Left ventricle myocardium inferior (tissue), 1 donor: Measurements from ENCODE around the gene CCDC88B. TPM values are rescaled to one million over a fixed set of nuclear protein-coding genes. Genes with fewer than 3 reads are reported as not detected.

Source experiments
- DNase-seq: peaks from one replicate; pipeline ENCODE4 v3.0.0-alpha.2; 2020
- H3K27ac ChIP-seq: fragments of 200-600 bp; replicated peaks from 2 replicates; pipeline ENCODE4 v1.8.0; 2021
- H3K27me3 ChIP-seq: fragments of 200-600 bp; 2 replicates; pipeline ENCODE4 v1.8.0; 2021; ENCODE audit warnings: low read depth
- H3K36me3 ChIP-seq: fragments of 200-600 bp; 2 replicates; pipeline ENCODE4 v1.8.0; 2021
- H3K4me1 ChIP-seq: fragments of 200-600 bp; 2 replicates; pipeline ENCODE4 v1.8.0; 2021
- H3K4me3 ChIP-seq: fragments of 200-600 bp; 2 replicates; pipeline ENCODE4 v1.8.0; 2021; ENCODE audit warnings: mild to moderate bottlenecking, moderate library complexity
- H3K9me3 ChIP-seq: fragments of 200-600 bp; replicated peaks from 2 replicates; pipeline ENCODE4 v1.8.0; 2021
- intact Hi-C: fragments of 100-400 bp; cut with micrococcal nuclease; formaldehyde crosslinking; loops from one replicate; pipeline ENCODE4 v1.11.0; 2022
- total RNA-seq: library from RNA; stranded (reverse); fragmentation: NEBNext Ultra II Directional; extraction: Animal tissue kit (Norgen Biotek cat#: 25700); gene quantifications from one replicate; pipeline ENCODE4 v1.2.1, GENCODE V29; 2021
- TF ChIP-seq, protein P1 (sequence below): fragments of 200-600 bp; IDR thresholded peaks from 2 replicates; pipeline ENCODE4 v1.8.0; 2021; ENCODE audit warnings: antibody characterized with exemption, mild to moderate bottlenecking, borderline replicate concordance
- donor health status: DM: no; HTN: yes; CAD: no; lungs with severe emphysema.

The CCDC88B gene
- total RNA-seq, 1 donor from 2014 or later: 7.5 TPM

DNA sequence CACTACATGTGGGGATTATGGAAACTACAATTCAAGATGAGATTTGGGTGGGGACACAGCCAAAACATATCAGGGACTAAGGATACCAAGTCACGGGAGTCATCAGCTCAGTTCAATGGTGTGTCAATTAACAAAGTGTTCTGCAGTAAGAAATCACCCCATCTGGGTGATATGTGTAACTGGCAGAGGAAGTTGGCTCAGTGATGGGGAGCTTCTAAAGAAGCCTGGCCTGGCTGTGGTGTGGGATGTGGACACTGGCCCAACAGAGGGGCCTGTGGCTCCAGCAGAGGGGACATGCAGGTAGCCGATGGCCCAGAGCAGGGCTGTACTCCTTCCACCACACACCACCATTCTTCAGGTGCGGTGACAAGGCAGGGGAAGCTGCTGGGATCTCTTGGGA is 50.6 kb downstream of the CCDC88B start:
- no peak overlapping the region for H3K4me3 ChIP-seq
- H3K9me3 ChIP-seq: no peaks in the 10 kb centered on the region
- TF ChIP-seq, protein P1, sequence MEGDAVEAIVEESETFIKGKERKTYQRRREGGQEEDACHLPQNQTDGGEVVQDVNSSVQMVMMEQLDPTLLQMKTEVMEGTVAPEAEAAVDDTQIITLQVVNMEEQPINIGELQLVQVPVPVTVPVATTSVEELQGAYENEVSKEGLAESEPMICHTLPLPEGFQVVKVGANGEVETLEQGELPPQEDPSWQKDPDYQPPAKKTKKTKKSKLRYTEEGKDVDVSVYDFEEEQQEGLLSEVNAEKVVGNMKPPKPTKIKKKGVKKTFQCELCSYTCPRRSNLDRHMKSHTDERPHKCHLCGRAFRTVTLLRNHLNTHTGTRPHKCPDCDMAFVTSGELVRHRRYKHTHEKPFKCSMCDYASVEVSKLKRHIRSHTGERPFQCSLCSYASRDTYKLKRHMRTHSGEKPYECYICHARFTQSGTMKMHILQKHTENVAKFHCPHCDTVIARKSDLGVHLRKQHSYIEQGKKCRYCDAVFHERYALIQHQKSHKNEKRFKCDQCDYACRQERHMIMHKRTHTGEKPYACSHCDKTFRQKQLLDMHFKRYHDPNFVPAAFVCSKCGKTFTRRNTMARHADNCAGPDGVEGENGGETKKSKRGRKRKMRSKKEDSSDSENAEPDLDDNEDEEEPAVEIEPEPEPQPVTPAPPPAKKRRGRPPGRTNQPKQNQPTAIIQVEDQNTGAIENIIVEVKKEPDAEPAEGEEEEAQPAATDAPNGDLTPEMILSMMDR: no peak
- no peaks in the 10 kb centered on the region for H3K36me3 ChIP-seq
- H3K27me3 ChIP-seq: no peaks in the 10 kb centered on the region
- intact Hi-C loops: no loop called here
- H3K27ac ChIP-seq: no peak overlapping the region
- DNase-seq: no peak
- H3K4me1 ChIP-seq: peaks cover 9% of the 10 kb centered on the region

DNA sequence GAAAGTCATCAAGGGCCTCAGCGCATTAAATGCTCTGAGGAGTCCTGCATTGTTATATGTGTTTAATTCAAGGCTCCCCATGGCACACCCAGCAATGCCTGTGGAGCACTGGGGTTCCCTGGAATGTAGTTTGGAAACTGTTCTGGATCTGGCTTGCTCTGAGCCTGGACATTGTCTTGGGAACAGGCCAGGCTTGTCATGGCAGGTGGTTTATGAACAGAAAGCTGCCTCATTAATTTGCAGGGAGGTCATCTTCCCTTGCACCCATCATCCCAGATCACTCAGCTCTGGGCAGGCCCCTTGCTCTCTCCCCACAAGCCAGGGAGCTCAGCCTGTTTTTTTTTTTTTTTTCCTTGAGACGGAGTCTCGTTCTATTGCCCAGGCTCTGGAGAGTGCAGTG is 51.8 kb downstream of the CCDC88B start:
- no peaks in the 10 kb centered on the region for H3K9me3 ChIP-seq
- no peak for DNase-seq
- no peak overlapping the region for H3K4me3 ChIP-seq
- H3K27ac ChIP-seq: no peak overlapping the region
- no peaks in the 10 kb centered on the region for H3K36me3 ChIP-seq
- H3K4me1 ChIP-seq: peaks cover 13% of the 10 kb centered on the region
- TF ChIP-seq, protein P1: no peak
- intact Hi-C loops: no loop called here
- peaks cover 4% of the 10 kb centered on the region for H3K27me3 ChIP-seq

DNA sequence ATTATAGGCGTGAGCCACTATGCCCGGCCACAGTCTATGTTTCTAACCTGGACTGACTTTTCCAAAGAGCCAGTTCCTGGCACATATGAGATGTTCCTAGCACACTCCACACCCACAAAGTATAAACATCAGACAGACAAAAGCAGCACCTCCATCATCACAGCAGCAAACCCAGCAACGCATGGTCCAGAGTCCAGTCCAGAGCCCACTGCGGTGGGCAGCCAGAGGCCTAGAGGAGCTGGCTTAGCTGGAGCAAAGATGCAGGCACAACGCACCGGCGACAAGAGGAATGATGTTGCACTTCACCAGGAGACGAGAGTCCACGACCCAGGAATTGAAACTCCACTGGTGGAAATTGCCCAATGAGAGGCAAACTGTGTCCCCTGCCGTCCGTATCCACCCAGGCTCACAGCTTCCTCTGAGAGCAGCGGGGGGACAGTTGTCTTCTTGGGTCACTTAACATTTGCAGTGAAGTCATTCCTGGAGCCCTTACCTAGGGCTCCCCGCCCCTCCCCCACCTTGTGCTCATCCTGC is 55.6 kb downstream of the CCDC88B start:
- H3K9me3 ChIP-seq: no peaks in the 10 kb centered on the region
- no peaks in the 10 kb centered on the region for H3K36me3 ChIP-seq
- H3K4me3 ChIP-seq: peak overlapping the region; percentile 19
- TF ChIP-seq, protein P1: no peak
- intact Hi-C loops: no loop called here
- H3K4me1 ChIP-seq: peaks cover 20% of the 10 kb centered on the region
- H3K27me3 ChIP-seq: peaks cover 9% of the 10 kb centered on the region
- peak overlapping the region; percentile 29 for H3K27ac ChIP-seq
- no peak for DNase-seq

- Histone ChIP-seq H3K36me3 (no peaks in the 10 kb centered on the region), H3K27me3 (peaks cover 9% of the 10 kb centered on the region), H3K4me3 (peak overlapping the region; percentile 19), H3K27ac (peak overlapping the region; percentile 29), H3K9me3 (no peaks in the 10 kb centered on the region), H3K4me1 (peaks cover 20% of the 10 kb centered on the region)
- TF ChIP-seq, protein P1: no peak
- no peak for DNase-seq
- intact Hi-C loops: no loop called here
These were observed 56.1 kb downstream of the CCDC88B start for GRCh38 chr11:64396079-64396591.

- no peaks in the 10 kb centered on the region for H3K9me3 ChIP-seq
- peaks cover 20% of the 10 kb centered on the region for H3K4me1 ChIP-seq
- H3K27ac ChIP-seq: no peak overlapping the region
- DNase-seq: no peak
- H3K36me3 ChIP-seq: no peaks in the 10 kb centered on the region
- TF ChIP-seq, protein P1: no peak
- peaks cover 9% of the 10 kb centered on the region for H3K27me3 ChIP-seq
- H3K4me3 ChIP-seq: no peak overlapping the region
- intact Hi-C loops: no loop called here
These were observed 60.1 kb downstream of the CCDC88B start for GRCh38 chr11:64400102-64400501.

DNA sequence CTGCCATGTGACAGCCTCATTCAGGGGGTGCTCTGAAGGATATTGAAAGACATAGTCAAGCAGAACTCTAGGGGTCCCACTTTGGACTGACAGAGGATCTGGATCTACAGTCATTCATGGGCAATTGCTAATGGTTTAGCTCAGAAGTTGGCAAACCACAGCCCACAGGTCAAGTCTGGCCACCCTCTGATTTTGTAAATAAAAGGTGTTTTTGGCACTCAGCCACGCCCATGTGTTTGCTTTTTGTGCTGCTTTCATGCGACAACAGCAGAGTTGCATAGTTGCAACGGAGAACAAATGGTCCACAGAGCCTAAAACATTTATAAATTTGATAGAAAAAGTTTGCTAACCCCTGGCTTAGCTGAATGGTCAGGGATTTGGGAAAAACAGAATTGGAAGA is 60.7 kb downstream of the CCDC88B start:
- H3K27me3 ChIP-seq: peaks cover 9% of the 10 kb centered on the region
- H3K9me3 ChIP-seq: no peaks in the 10 kb centered on the region
- H3K4me1 ChIP-seq: peaks cover 21% of the 10 kb centered on the region
- H3K4me3 ChIP-seq: no peak overlapping the region
- DNase-seq: no peak
- intact Hi-C loops: no loop called here
- H3K27ac ChIP-seq: no peak overlapping the region
- no peaks in the 10 kb centered on the region for H3K36me3 ChIP-seq
- TF ChIP-seq, protein P1: no peak
